H1 (cell line): ENCODE measurements around the gene MAVS.

Experiments
- EGR1 ChIP-seq: IDR thresholded peaks from 2 replicates; pipeline ENCODE4 v1.6.1; 2011; ENCODE audit warnings: low read depth, low read length, borderline replicate concordance
- POLR2A ChIP-seq, 2 experiments: IDR thresholded peaks; 1 replicate in 1 of 2; 2 replicates in 1 of 2; pipeline ENCODE4 v1.6.1; 2011; ENCODE audit warnings: low read depth in 2 of 2, low read length in 2 of 2, mild to moderate bottlenecking in 2 of 2; ENCODE audit errors: control extremely low read depth in 1 of 2
- TBP ChIP-seq: IDR thresholded peaks from 2 replicates; pipeline ENCODE4 v1.6.1; 2011; ENCODE audit warnings: low read depth, low read length, improper control_type of control experiment
- ZNF274 ChIP-seq: IDR thresholded peaks from 2 replicates; pipeline ENCODE4 v1.7.0; 2012; ENCODE audit warnings: low read length, borderline replicate concordance; ENCODE audit errors: extremely low read depth
- TF ChIP-seq, protein P1 (sequence below): IDR thresholded peaks from 2 replicates; pipeline ENCODE4 v1.6.1; 2011; ENCODE audit warnings: low read length, improper control_type of control experiment
- TF ChIP-seq, protein P2 (sequence below), 3 experiments: IDR thresholded peaks; 1 replicate in 2 of 3; 2 replicates in 1 of 3; pipeline versions ENCODE4 v1.5.1 to v1.6.1; 2011; ENCODE audit warnings: low read length in 3 of 3, mild to moderate bottlenecking in 3 of 3, inconsistent platforms in 2 of 3, low read depth in 1 of 3, moderate library complexity in 1 of 3; ENCODE audit not compliant: insufficient read depth in 1 of 3; ENCODE audit errors: control extremely low read depth in 1 of 3
- TF ChIP-seq, protein P3 (sequence below): IDR thresholded peaks from 2 replicates; pipeline ENCODE4 v1.6.1; 2011; ENCODE audit warnings: low read depth, mild to moderate bottlenecking, low read length; ENCODE audit not compliant: insufficient read depth

DNA sequence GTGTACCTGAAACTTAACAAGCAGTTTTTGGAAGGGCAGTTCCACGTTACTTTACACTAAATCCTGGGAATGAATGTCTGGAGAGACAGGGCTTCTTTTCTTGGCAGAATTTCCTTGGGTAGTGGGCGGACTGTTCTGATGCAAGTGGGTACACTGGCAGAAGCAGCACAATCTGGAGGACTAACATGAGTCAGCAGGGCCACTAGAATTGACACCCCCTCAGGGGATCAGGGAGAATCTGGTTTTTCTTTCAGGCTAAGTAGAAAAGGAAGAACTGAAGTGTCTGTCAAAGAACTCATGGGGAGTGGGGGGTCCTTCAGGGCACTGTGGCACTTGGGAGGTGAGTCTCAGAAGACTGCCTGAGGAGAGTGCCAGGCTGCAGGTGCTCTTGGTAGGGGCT lies 77.2 kb downstream of the MAVS start:
- TF ChIP-seq, protein P1, sequence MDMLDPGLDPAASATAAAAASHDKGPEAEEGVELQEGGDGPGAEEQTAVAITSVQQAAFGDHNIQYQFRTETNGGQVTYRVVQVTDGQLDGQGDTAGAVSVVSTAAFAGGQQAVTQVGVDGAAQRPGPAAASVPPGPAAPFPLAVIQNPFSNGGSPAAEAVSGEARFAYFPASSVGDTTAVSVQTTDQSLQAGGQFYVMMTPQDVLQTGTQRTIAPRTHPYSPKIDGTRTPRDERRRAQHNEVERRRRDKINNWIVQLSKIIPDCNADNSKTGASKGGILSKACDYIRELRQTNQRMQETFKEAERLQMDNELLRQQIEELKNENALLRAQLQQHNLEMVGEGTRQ, result no peak
- TF ChIP-seq EGR1, result no peak
- TF ChIP-seq POLR2A (IDR thresholded peaks at IDR 0.05; ENCODE audit: control extremely low read depth in 1 of 2, low read depth in 2 of 2, low read length in 2 of 2), result no peak
- TF ChIP-seq, protein P2, sequence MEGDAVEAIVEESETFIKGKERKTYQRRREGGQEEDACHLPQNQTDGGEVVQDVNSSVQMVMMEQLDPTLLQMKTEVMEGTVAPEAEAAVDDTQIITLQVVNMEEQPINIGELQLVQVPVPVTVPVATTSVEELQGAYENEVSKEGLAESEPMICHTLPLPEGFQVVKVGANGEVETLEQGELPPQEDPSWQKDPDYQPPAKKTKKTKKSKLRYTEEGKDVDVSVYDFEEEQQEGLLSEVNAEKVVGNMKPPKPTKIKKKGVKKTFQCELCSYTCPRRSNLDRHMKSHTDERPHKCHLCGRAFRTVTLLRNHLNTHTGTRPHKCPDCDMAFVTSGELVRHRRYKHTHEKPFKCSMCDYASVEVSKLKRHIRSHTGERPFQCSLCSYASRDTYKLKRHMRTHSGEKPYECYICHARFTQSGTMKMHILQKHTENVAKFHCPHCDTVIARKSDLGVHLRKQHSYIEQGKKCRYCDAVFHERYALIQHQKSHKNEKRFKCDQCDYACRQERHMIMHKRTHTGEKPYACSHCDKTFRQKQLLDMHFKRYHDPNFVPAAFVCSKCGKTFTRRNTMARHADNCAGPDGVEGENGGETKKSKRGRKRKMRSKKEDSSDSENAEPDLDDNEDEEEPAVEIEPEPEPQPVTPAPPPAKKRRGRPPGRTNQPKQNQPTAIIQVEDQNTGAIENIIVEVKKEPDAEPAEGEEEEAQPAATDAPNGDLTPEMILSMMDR (IDR thresholded peaks at IDR 0.05; ENCODE audit: control extremely low read depth in 1 of 3, insufficient read depth in 1 of 3, low read depth in 1 of 3, low read length in 3 of 3), result no peak
- no peak for TF ChIP-seq ZNF274
- TF ChIP-seq, protein P3, sequence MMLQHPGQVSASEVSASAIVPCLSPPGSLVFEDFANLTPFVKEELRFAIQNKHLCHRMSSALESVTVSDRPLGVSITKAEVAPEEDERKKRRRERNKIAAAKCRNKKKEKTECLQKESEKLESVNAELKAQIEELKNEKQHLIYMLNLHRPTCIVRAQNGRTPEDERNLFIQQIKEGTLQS, result no peak
- no peak for TF ChIP-seq TBP
